GM21447 (cell line): ENCODE results near the gene C11orf71.

Source experiments
- ATAC-seq: cut with Tn5 transposase; IDR thresholded peaks from one replicate; pipeline ENCODE4 v1.9.1; 2021; ENCODE audit not compliant: unreplicated experiment

Gene C11orf71

GRCh38 chr11:114359342-114359741 is 41.0 kb downstream of the C11orf71 start:
- no peak for ATAC-seq

- no peak for ATAC-seq
Observed at GRCh38 chr11:114358716-114359115, 41.6 kb downstream of the C11orf71 start.

GRCh38 chr11:114354076-114354475 is 46.2 kb downstream of the C11orf71 start:
- ATAC-seq: no peak

- ATAC-seq: no peak
Observed at GRCh38 chr11:114353443-114353842, 46.9 kb downstream of the C11orf71 start.

- no peak for ATAC-seq
Observed at GRCh38 chr11:114350022-114350421, 50.3 kb downstream of the C11orf71 start.
